GM19240 (cell line): Measurements from ENCODE around the gene TPD52L1.

Source experiments
- DNase-seq: peaks from one replicate; pipeline ENCODE4 v3.0.0; 2011; ENCODE audit warnings: low spot score; ENCODE audit not compliant: insufficient read length

Gene TPD52L1

GRCh38 chr6:125236536-125237327 is 83.2 kb downstream of the TPD52L1 start:
- DNase-seq = no peak

GRCh38 chr6:125237764-125238163 is 84.2 kb downstream of the TPD52L1 start:
- no peak for DNase-seq

- no peak for DNase-seq
These were observed 91.5 kb downstream of the TPD52L1 start for GRCh38 chr6:125245109-125245508.

GRCh38 chr6:125245523-125246264 is 92.1 kb downstream of the TPD52L1 start:
- DNase-seq = no peak

GRCh38 chr6:125246566-125246965 is 93.0 kb downstream of the TPD52L1 start:
- no peak for DNase-seq

- DNase-seq = no peak
These were observed 94.6 kb downstream of the TPD52L1 start for GRCh38 chr6:125248136-125248535.

- no peak for DNase-seq
These were observed 96.9 kb downstream of the TPD52L1 start for GRCh38 chr6:125250511-125250910.

GRCh38 chr6:125251516-125252220 is 98.1 kb downstream of the TPD52L1 start:
- DNase-seq = no peak

GRCh38 chr6:125252891-125253290 is 99.3 kb downstream of the TPD52L1 start:
- DNase-seq = no peak

- no peak for DNase-seq
These were observed 100.3 kb downstream of the TPD52L1 start for GRCh38 chr6:125253881-125254280.

- no peak for DNase-seq
These were observed 100.7 kb downstream of the TPD52L1 start for GRCh38 chr6:125254321-125254720.

- DNase-seq = no peak
These were observed 101.6 kb downstream of the TPD52L1 start for GRCh38 chr6:125255201-125255600.

- DNase-seq = no peak
These were observed 103.8 kb downstream of the TPD52L1 start for GRCh38 chr6:125257351-125257750.

- DNase-seq = no peak
These were observed 105.2 kb downstream of the TPD52L1 start for GRCh38 chr6:125258651-125259353.

- DNase-seq = no peak
These were observed 105.8 kb downstream of the TPD52L1 start for GRCh38 chr6:125259354-125259736.

GRCh38 chr6:125262016-125263013 is 108.7 kb downstream of the TPD52L1 start:
- no peak for DNase-seq

GRCh38 chr6:125264476-125264875 is 110.9 kb downstream of the TPD52L1 start:
- no peak for DNase-seq

- DNase-seq = no peak
These were observed 114.4 kb downstream of the TPD52L1 start for GRCh38 chr6:125267806-125268523.

GRCh38 chr6:125268765-125269164 is 115.2 kb downstream of the TPD52L1 start:
- DNase-seq = no peak
